GM18517 (cell line): ENCODE data around the gene RPS6KA5.
A peak's percentile ranks its signal among the peaks of the same experiment; 100 is the strongest.
"Not testable (repeated sequence)": the region's sequence is repeated elsewhere in the genome, so short reads cannot be mapped to it uniquely, and the experiment has no call there.

Experiments
- ATAC-seq: cut with Tn5 transposase; IDR thresholded peaks from one replicate; pipeline ENCODE4 v1.9.1; 2021; ENCODE audit warnings: mild to moderate bottlenecking, moderate library complexity; ENCODE audit not compliant: unreplicated experiment

The RPS6KA5 gene

GRCh38 chr14:90990141-90990540 lies 70.3 kb downstream of the RPS6KA5 start:
- ATAC-seq, result no peak

- no peak for ATAC-seq
These were observed 73.3 kb downstream of the RPS6KA5 start for GRCh38 chr14:90987140-90987539.

- no peak for ATAC-seq
These were observed 73.9 kb downstream of the RPS6KA5 start for GRCh38 chr14:90986510-90986909.

- ATAC-seq, result peak; percentile 86
These were observed 74.7 kb downstream of the RPS6KA5 start for GRCh38 chr14:90985601-90986242.

- no peak for ATAC-seq
These were observed 76.9 kb downstream of the RPS6KA5 start for GRCh38 chr14:90983560-90983959.

GRCh38 chr14:90981636-90982035 lies 78.8 kb downstream of the RPS6KA5 start:
- no peak for ATAC-seq

- ATAC-seq, result not testable (repeated sequence)
These were observed 79.8 kb downstream of the RPS6KA5 start for GRCh38 chr14:90980636-90981035.

- no peak for ATAC-seq
These were observed 80.9 kb downstream of the RPS6KA5 start for GRCh38 chr14:90979515-90979914.

GRCh38 chr14:90976101-90976500 lies 84.3 kb downstream of the RPS6KA5 start:
- ATAC-seq, result no peak

GRCh38 chr14:90971687-90972086 lies 88.8 kb downstream of the RPS6KA5 start:
- no peak for ATAC-seq

GRCh38 chr14:90970167-90970600 lies 90.3 kb downstream of the RPS6KA5 start:
- no peak for ATAC-seq

GRCh38 chr14:90969531-90970166 lies 90.8 kb downstream of the RPS6KA5 start:
- ATAC-seq, result no peak

GRCh38 chr14:90968025-90968424 lies 92.4 kb downstream of the RPS6KA5 start:
- no peak for ATAC-seq

- no peak for ATAC-seq
These were observed 93.9 kb downstream of the RPS6KA5 start for GRCh38 chr14:90966493-90966892.

GRCh38 chr14:90965765-90966164 lies 94.7 kb downstream of the RPS6KA5 start:
- ATAC-seq, result no peak

GRCh38 chr14:90963343-90963742 lies 97.1 kb downstream of the RPS6KA5 start:
- ATAC-seq, result no peak

- no peak for ATAC-seq
These were observed 97.8 kb downstream of the RPS6KA5 start for GRCh38 chr14:90962505-90963109.

GRCh38 chr14:90960818-90961217 lies 99.6 kb downstream of the RPS6KA5 start:
- no peak for ATAC-seq

- no peak for ATAC-seq
These were observed 101.1 kb downstream of the RPS6KA5 start for GRCh38 chr14:90959344-90959743.

- ATAC-seq, result no peak
These were observed 104.2 kb downstream of the RPS6KA5 start for GRCh38 chr14:90956273-90956672.

GRCh38 chr14:90953643-90954042 lies 106.8 kb downstream of the RPS6KA5 start:
- ATAC-seq, result not testable (repeated sequence)

- no peak for ATAC-seq
These were observed 117.1 kb downstream of the RPS6KA5 start for GRCh38 chr14:90943367-90943766.
